ENCODE data around the gene PDIA5. TPM values are rescaled to one million over a fixed set of nuclear protein-coding genes. Genes with fewer than 3 reads are reported as not detected.

PDIA5 gene
- total and polyA plus RNA-seq, 2 of the 4 experiments (the other 2 are of a cell fraction): 19.4 to 42.0 TPM

GRCh38 chr3:123194552-123194951 is 127.7 kb downstream of the PDIA5 start:
- Histone ChIP-seq H2BK20ac (ENCODE audit: low read depth, low read length) (no peak overlapping the region), H3K27me3 (ENCODE audit: control insufficient read depth, insufficient read depth, low read length) (no peaks in the 10 kb centered on the region), H3K79me1 (ENCODE audit: low read depth in 1 of 2, low read length in 2 of 2) (no peaks in the 10 kb centered on the region), H2AFZ (replicated peaks; ENCODE audit: low read length, poor library complexity) (no peak overlapping the region), H3K9me1 (ENCODE audit: insufficient read depth, low read length) (no peaks in the 10 kb centered on the region), H3K27ac (ENCODE audit: insufficient read depth, low read length) (no peak overlapping the region), H3K9me3 (ENCODE audit: control insufficient read depth, insufficient read depth, low read length) (no peaks in the 10 kb centered on the region), H4K20me1 (ENCODE audit: insufficient read depth, low read length) (no peaks in the 10 kb centered on the region), H3K4me1 (ENCODE audit: control insufficient read depth, insufficient read depth, low read length) (no peaks in the 10 kb centered on the region), H2AK9ac (replicated peaks; ENCODE audit: low read depth, low read length, poor library complexity) (no peak overlapping the region), H3K4me2 (ENCODE audit: low read depth, low read length) (peak overlapping the region; percentile 32; the same call in 1 of the 2 replicates), H2AK5ac (ENCODE audit: low read depth, low read length) (no peak overlapping the region), H3K18ac (ENCODE audit: low read depth, low read length) (no peak overlapping the region), H3K4ac (ENCODE audit: low read depth, low read length) (no peak overlapping the region), H3K4me3 (ENCODE audit: insufficient read depth, low read depth, low read length) (no peak overlapping the region), H3K23ac (ENCODE audit: low read depth, low read length) (no peak overlapping the region), H2BK5ac (ENCODE audit: low read depth, low read length, poor library complexity, severe bottlenecking) (no peak overlapping the region), H4K5ac (ENCODE audit: low read depth, low read length) (no peak overlapping the region), H3K14ac (replicated peaks; ENCODE audit: low read depth, low read length) (no peak overlapping the region), H4K91ac (ENCODE audit: insufficient read depth, low read depth, low read length) (no peak overlapping the region), H3K36me3 (ENCODE audit: control insufficient read depth, insufficient read depth, low read length) (no peaks in the 10 kb centered on the region), H3K9ac (ENCODE audit: low read depth, low read length) (no peak overlapping the region), H2BK120ac (ENCODE audit: low read depth, low read length) (no peak overlapping the region), H3K56ac (ENCODE audit: extremely low read depth, insufficient read depth, low read length) (no peak overlapping the region), H4K8ac (ENCODE audit: low read depth in 2 of 2, low read length in 2 of 2) (no peak overlapping the region), H2BK15ac (ENCODE audit: low read depth, low read length) (no peak overlapping the region)
- dilution Hi-C loops (cut with HindIII; ENCODE audit: low sequenced_read_pairs, unreplicated experiment) (no loop called here), in situ Hi-C loops (cut with MboI; ENCODE audit: low sequenced_read_pairs) (no loop called here), intact Hi-C loops (cut with micrococcal nuclease) (loop anchor here (2.0 kb wide), 1 partner anchor 252 kb away; no protein-coding TSS in a partner anchor)
- no TSS peak for BruUV-seq (replicated peaks)
- TF ChIP-seq ELK1 (IDR thresholded peaks at IDR 0.05; ENCODE audit: borderline replicate concordance, low read depth, low read length) (no peak), RAD21 (IDR thresholded peaks at IDR 0.05; ENCODE audit: low read length) (peak; percentile 48), SMC3 (IDR thresholded peaks at IDR 0.05; ENCODE audit: low read depth, low read length) (peak; percentile 36; the same call in 1 of the 2 replicates), CTCF (conservative IDR thresholded peaks at IDR 0.05; ENCODE audit: low read depth, low read length) (peak; percentile 50), RFX5 (IDR thresholded peaks at IDR 0.05; ENCODE audit: low read depth, low read length) (no peak), FOS (IDR thresholded peaks at IDR 0.05; ENCODE audit: low read depth, low read length) (no peak), MXI1 (IDR thresholded peaks at IDR 0.05; ENCODE audit: borderline replicate concordance, low read depth, low read length) (no peak), BHLHE40 (IDR thresholded peaks at IDR 0.05; ENCODE audit: low read depth, low read length) (no peak), NFE2L2 (IDR thresholded peaks at IDR 0.05; ENCODE audit: low read depth, low read length) (no peak), USF2 (IDR thresholded peaks at IDR 0.05; ENCODE audit: low read depth, low read length) (no peak), RCOR1 (IDR thresholded peaks at IDR 0.05; ENCODE audit: insufficient replicate concordance, low read length) (no peak), POLR2A (IDR thresholded peaks at IDR 0.05; ENCODE audit: low read depth, low read length) (no peak)
- ChIA-PET POLR2A (ENCODE audit: unreplicated experiment) (no interaction called here), CTCF (interaction anchor here (0.7 kb wide), 1 partner anchor 9 kb away, joined by 6 read pairs; no protein-coding TSS in a partner anchor)
- WGBS, 2 experiments (ENCODE audit: extremely low coverage in 2 of 2, insufficient read length in 1 of 2): no CpG with 5 or more reads among the region's 10 CpGs
- ATAC-seq (ENCODE audit: low read depth) (peak; percentile 96), DNase-seq (peak; percentile 19)
